GM19455 (cell line): ENCODE measurements around the gene KANK3.
A peak's percentile ranks its signal among the peaks of the same experiment; 100 is the strongest.
"Not testable (repeated sequence)": the region's sequence is repeated elsewhere in the genome, so short reads cannot be mapped to it uniquely, and the experiment has no call there.

Experiments
- ATAC-seq: cut with Tn5 transposase; IDR thresholded peaks from one replicate; pipeline ENCODE4 v1.9.1; 2021; ENCODE audit not compliant: unreplicated experiment

The KANK3 gene

GRCh38 chr19:8320564-8321066, 22.4 kb downstream of the KANK3 start:
- peak; percentile 9 for ATAC-seq

GRCh38 chr19:8319807-8320520, 23.1 kb downstream of the KANK3 start:
- no peak for ATAC-seq

GRCh38 chr19:8318835-8319234, 24.2 kb downstream of the KANK3 start:
- ATAC-seq = not testable (repeated sequence)

- no peak for ATAC-seq
These were observed 26.5 kb downstream of the KANK3 start for GRCh38 chr19:8316351-8317125.

- not testable (repeated sequence) for ATAC-seq
These were observed 28.0 kb downstream of the KANK3 start for GRCh38 chr19:8314981-8315640.

- ATAC-seq = no peak
These were observed 31.4 kb downstream of the KANK3 start for GRCh38 chr19:8311461-8312260.

- ATAC-seq = no peak
These were observed 32.6 kb downstream of the KANK3 start for GRCh38 chr19:8310342-8311055.

GRCh38 chr19:8308891-8309291, 34.2 kb downstream of the KANK3 start:
- ATAC-seq = no peak

GRCh38 chr19:8307965-8308866, 34.8 kb downstream of the KANK3 start, which contains the start of gene CD320:
CD320 (minus strand) TSS chr19:8308358; CDS start chr19:8308290, 68 bp downstream.
- peak; percentile 83 for ATAC-seq

- ATAC-seq = peak; percentile 13
These were observed 35.6 kb downstream of the KANK3 start for GRCh38 chr19:8307400-8307964.

- ATAC-seq = no peak
These were observed 36.6 kb downstream of the KANK3 start for GRCh38 chr19:8306235-8307054.

- ATAC-seq = no peak
These were observed 37.3 kb downstream of the KANK3 start for GRCh38 chr19:8305798-8306197.

- ATAC-seq = no peak
These were observed 38.0 kb downstream of the KANK3 start for GRCh38 chr19:8304841-8305621.

- no peak for ATAC-seq
These were observed 40.3 kb downstream of the KANK3 start for GRCh38 chr19:8302734-8303133.

GRCh38 chr19:8302357-8302691, 40.7 kb downstream of the KANK3 start:
- no peak for ATAC-seq

GRCh38 chr19:8291337-8291736, 51.7 kb downstream of the KANK3 start:
- not testable (repeated sequence) for ATAC-seq

- not testable (repeated sequence) for ATAC-seq
These were observed 66.6 kb downstream of the KANK3 start for GRCh38 chr19:8276508-8276907.
